Subcutaneous abdominal adipose tissue (tissue), 5 donors: ENCODE results near the gene RFNG.

Experiments
- H3K27ac ChIP-seq: one replicate; pipeline ENCODE4 v1.7.0; 2013; ENCODE audit warnings: low read depth, mild to moderate bottlenecking, inconsistent platforms, low read length, moderate library complexity
- H3K27me3 ChIP-seq, 5 donors: one replicate each; pipeline ENCODE4 v1.7.0; 2013; ENCODE audit warnings: low read length in 5 of 5, inconsistent platforms in 1 of 5; ENCODE audit not compliant: control insufficient read depth in 5 of 5, insufficient read depth in 4 of 5
- H3K36me3 ChIP-seq, 5 donors: one replicate each; pipeline ENCODE4 v1.7.0; 2013; ENCODE audit warnings: low read length in 5 of 5; ENCODE audit not compliant: control insufficient read depth in 5 of 5, insufficient read depth in 5 of 5
- H3K4me1 ChIP-seq, 5 donors: one replicate each; pipeline ENCODE4 v1.7.0; 2013; ENCODE audit warnings: low read length in 5 of 5, mild to moderate bottlenecking in 3 of 5, moderate library complexity in 1 of 5; ENCODE audit not compliant: control insufficient read depth in 5 of 5, insufficient read depth in 5 of 5
- H3K4me3 ChIP-seq, 5 donors: one replicate each; pipeline ENCODE4 v1.7.0; 2013; ENCODE audit warnings: low read length in 5 of 5, low read depth in 1 of 5
- H3K9ac ChIP-seq, 5 donors: one replicate each; pipeline ENCODE4 v1.7.0; 2013; ENCODE audit warnings: low read length in 5 of 5, mild to moderate bottlenecking in 4 of 5, moderate library complexity in 3 of 5
- H3K9me3 ChIP-seq, 5 donors: one replicate each; pipeline ENCODE4 v1.7.0; 2013; ENCODE audit warnings: low read length in 5 of 5; ENCODE audit not compliant: control insufficient read depth in 5 of 5
- donor health status: healthy.
- donor health status: healthy.
- donor health status: healthy.
- donor health status: healthy.
- donor health status: healthy.

Gene RFNG

GRCh38 chr17:82095777-82096708 lies 44.4 kb upstream of the RFNG start:
- Histone ChIP-seq H3K9ac (peak overlapping the region in 3 of 5 donors; percentile 44 to 72 (median 69)), H3K4me1 (peaks cover 3 to 81% (median 62%) of the 10 kb centered on the region in 5 donors), H3K36me3 (peaks cover 0 to 45% (median 35%) of the 10 kb centered on the region in 5 donors), H3K27me3 (no peaks in the 10 kb centered on the region), H3K4me3 (peak overlapping the region in 4 of 5 donors; percentile 61 to 79 (median 68)), H3K27ac (peak overlapping the region; percentile 57), H3K9me3 (no peaks in the 10 kb centered on the region)

GRCh38 chr17:82094931-82095776 lies 43.5 kb upstream of the RFNG start:
- Histone ChIP-seq H3K27ac (no peak overlapping the region), H3K36me3 (peaks cover 0 to 53% (median 42%) of the 10 kb centered on the region in 5 donors), H3K4me3 (peak overlapping the region in 4 of 5 donors; percentile 61 to 79 (median 68)), H3K27me3 (no peaks in the 10 kb centered on the region), H3K4me1 (peaks cover 3 to 81% (median 53%) of the 10 kb centered on the region in 5 donors), H3K9ac (peak overlapping the region in 1 of 5 donors; percentile 72), H3K9me3 (no peaks in the 10 kb centered on the region)

- Histone ChIP-seq H3K27ac (no peak overlapping the region), H3K36me3 (peaks cover 0 to 73% (median 62%) of the 10 kb centered on the region in 5 donors), H3K9me3 (no peaks in the 10 kb centered on the region), H3K4me1 (peaks cover 1 to 87% (median 39%) of the 10 kb centered on the region in 5 donors), H3K9ac (no peak overlapping the region), H3K27me3 (no peaks in the 10 kb centered on the region), H3K4me3 (no peak overlapping the region)
Observed at GRCh38 chr17:82092995-82093751, 41.6 kb upstream of the RFNG start.

GRCh38 chr17:82092628-82092994 lies 41.0 kb upstream of the RFNG start:
- H3K9me3 ChIP-seq = no peaks in the 10 kb centered on the region
- H3K27ac ChIP-seq = no peak overlapping the region
- no peak overlapping the region for H3K4me3 ChIP-seq
- H3K27me3 ChIP-seq = no peaks in the 10 kb centered on the region
- no peak overlapping the region for H3K9ac ChIP-seq
- peaks cover 1 to 93% (median 37%) of the 10 kb centered on the region in 5 donors for H3K4me1 ChIP-seq
- peaks cover 0 to 79% (median 68%) of the 10 kb centered on the region in 5 donors for H3K36me3 ChIP-seq

GRCh38 chr17:82092094-82092586 lies 40.5 kb upstream of the RFNG start:
- Histone ChIP-seq H3K36me3 (peaks cover 0 to 84% (median 72%) of the 10 kb centered on the region in 5 donors), H3K9ac (no peak overlapping the region), H3K4me1 (peaks cover 1 to 95% (median 33%) of the 10 kb centered on the region in 5 donors), H3K4me3 (no peak overlapping the region), H3K27me3 (no peaks in the 10 kb centered on the region), H3K27ac (no peak overlapping the region), H3K9me3 (no peaks in the 10 kb centered on the region)

- H3K4me3 ChIP-seq = no peak overlapping the region
- peaks cover 1 to 93% (median 26%) of the 10 kb centered on the region in 5 donors for H3K4me1 ChIP-seq
- no peaks in the 10 kb centered on the region for H3K27me3 ChIP-seq
- no peaks in the 10 kb centered on the region for H3K9me3 ChIP-seq
- H3K9ac ChIP-seq = peak overlapping the region in 1 of 5 donors; percentile 28
- no peak overlapping the region for H3K27ac ChIP-seq
- peaks cover 0 to 90% (median 78%) of the 10 kb centered on the region in 5 donors for H3K36me3 ChIP-seq
Observed at GRCh38 chr17:82091264-82092066, 39.9 kb upstream of the RFNG start.

- no peak overlapping the region for H3K4me3 ChIP-seq
- no peaks in the 10 kb centered on the region for H3K9me3 ChIP-seq
- peaks cover 0 to 90% (median 18%) of the 10 kb centered on the region in 5 donors for H3K4me1 ChIP-seq
- no peak overlapping the region for H3K27ac ChIP-seq
- no peaks in the 10 kb centered on the region for H3K27me3 ChIP-seq
- peaks cover 0 to 94% (median 86%) of the 10 kb centered on the region in 5 donors for H3K36me3 ChIP-seq
- H3K9ac ChIP-seq = no peak overlapping the region
Observed at GRCh38 chr17:82090549-82091263, 39.1 kb upstream of the RFNG start.

- H3K9ac ChIP-seq = no peak overlapping the region
- no peak overlapping the region for H3K27ac ChIP-seq
- no peak overlapping the region for H3K4me3 ChIP-seq
- peaks cover 0 to 94% (median 86%) of the 10 kb centered on the region in 5 donors for H3K36me3 ChIP-seq
- H3K4me1 ChIP-seq = peaks cover 0 to 87% (median 11%) of the 10 kb centered on the region in 5 donors
- no peaks in the 10 kb centered on the region for H3K27me3 ChIP-seq
- no peaks in the 10 kb centered on the region for H3K9me3 ChIP-seq
Observed at GRCh38 chr17:82089723-82090548, 38.3 kb upstream of the RFNG start.
